GM12892 (cell line): ENCODE results near the gene TMEM147.

Experiments
- POLR2A ChIP-seq: IDR thresholded peaks from 2 replicates; pipeline ENCODE4 v1.6.1; 2011; ENCODE audit warnings: low read depth, low read length, control low read depth
- POLR2AphosphoS5 ChIP-seq: IDR thresholded peaks from 2 replicates; pipeline ENCODE4 v1.6.1; 2011; ENCODE audit warnings: low read depth, low read length, control low read depth
- TAF1 ChIP-seq: IDR thresholded peaks from 2 replicates; pipeline ENCODE4 v1.6.1; 2011; ENCODE audit warnings: low read depth, mild to moderate bottlenecking, control low read depth, low read length, borderline replicate concordance

GRCh38 chr19:35540356-35540927 lies 5.0 kb upstream of the TMEM147 start:
- TF ChIP-seq TAF1: no peak
- no peak for TF ChIP-seq POLR2A
- no peak for TF ChIP-seq POLR2AphosphoS5
